ENCODE measurements around the gene MMD.
A peak's percentile ranks its signal among the peaks of the same experiment; 100 is the strongest.
"Not testable (repeated sequence)": the region's sequence is repeated elsewhere in the genome, so short reads cannot be mapped to it uniquely, and the experiment has no call there.

Gene MMD

GRCh38 chr17:55443904-55444303, 22.3 kb upstream of the MMD start:
- no peak for DNase-seq

DNA sequence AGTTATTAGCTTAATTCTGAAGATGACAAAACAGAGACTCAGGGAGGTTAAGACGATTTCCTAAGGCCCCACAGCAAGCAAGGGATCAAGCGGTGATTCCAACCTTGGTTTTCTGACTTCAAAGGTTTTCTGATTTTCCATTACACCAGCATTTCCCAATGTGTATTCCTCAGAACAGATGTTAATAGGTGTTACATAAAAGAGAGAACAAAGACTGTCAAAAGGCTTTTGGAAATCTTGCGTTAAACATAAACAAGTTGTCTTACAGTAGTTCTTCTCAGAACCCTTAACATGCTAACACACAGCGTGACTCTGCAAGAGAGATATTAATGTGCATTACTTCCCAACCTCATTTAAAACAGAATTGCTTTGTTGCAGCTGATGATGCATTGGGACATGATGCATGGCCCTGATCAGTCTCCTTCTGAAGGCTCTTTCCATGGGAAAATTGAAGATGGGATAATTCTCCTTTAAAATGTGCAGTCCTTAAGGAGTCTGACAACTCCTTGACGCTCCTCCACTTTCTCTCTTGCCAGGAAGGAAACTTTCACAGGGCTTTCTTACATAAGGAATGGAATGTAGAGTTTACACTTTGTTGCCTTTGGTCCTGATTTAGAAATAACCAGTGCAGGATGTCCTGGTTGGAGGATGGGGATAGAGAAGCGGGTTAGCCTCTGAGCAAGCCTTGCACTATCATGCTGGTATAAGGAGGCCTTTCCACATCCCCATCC, 21.5 kb upstream of the MMD start:
- DNase-seq: no peak

GRCh38 chr17:55442462-55442861, 20.8 kb upstream of the MMD start:
- no peak for DNase-seq

DNA sequence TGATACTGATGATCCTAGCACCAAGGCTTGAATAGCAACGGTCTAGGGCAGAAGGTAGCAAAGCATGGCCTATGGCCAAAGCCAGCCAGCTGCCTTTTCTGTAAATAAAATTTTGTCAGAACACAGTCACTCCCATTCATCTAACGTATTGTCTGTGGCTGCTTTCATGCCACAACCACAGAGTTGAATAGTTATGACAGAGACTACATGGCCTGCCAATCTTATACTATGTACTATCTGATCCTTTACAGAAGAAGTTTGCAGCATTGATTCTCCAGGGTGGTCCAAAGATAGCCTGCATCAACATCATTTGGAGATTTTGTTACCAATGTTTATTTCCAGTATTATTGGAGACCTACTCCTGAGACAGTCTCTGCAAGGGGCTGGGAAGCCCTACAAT, 19.9 kb upstream of the MMD start:
- DNase-seq: no peak

GRCh38 chr17:55440391-55440790, 18.8 kb upstream of the MMD start:
- no peak for DNase-seq

GRCh38 chr17:55437159-55437605, 15.5 kb upstream of the MMD start:
- peak; percentile 81 for DNase-seq

- peak; percentile 76 for DNase-seq
Measured at GRCh38 chr17:55436224-55437158, 14.9 kb upstream of the MMD start.

DNA sequence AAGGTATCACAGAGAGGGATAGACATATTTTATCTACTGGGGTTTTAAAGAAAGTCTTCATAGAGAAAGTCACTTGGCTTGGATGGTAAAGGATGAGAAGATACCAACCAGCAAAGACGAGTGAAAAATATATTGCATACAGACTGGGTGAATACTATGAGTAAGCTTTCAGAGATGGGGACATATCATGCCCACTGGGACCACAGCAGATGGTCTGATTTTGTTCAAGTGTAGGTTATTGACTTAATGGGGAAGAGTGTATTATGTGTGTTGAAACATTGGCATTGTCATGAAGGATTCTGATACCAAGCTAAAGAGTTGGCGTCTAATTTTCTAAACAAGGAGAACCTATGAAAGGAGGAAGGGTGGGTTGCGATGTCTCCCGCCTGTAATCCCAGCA, 13.8 kb upstream of the MMD start:
- DNase-seq: no peak

DNA sequence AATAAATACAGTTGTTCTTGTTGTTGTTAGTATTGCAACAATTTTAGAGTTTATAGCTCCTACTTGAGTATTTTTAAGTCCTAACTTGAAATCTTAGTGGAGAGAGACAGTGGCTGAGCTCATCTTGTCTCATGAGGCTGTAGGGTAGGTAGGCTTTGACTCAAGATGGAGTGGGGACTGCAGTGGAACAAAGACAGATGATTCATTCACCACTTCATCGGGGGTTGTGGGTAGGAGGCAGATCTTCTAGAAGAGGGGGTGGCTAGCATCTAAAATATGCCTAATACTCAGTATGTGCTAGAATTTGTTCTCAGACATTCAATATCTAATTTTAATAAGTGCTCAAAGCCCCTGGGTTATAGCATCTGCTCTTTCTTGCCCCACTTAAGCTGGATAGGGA, 13.1 kb upstream of the MMD start:
- no peak for DNase-seq

DNA sequence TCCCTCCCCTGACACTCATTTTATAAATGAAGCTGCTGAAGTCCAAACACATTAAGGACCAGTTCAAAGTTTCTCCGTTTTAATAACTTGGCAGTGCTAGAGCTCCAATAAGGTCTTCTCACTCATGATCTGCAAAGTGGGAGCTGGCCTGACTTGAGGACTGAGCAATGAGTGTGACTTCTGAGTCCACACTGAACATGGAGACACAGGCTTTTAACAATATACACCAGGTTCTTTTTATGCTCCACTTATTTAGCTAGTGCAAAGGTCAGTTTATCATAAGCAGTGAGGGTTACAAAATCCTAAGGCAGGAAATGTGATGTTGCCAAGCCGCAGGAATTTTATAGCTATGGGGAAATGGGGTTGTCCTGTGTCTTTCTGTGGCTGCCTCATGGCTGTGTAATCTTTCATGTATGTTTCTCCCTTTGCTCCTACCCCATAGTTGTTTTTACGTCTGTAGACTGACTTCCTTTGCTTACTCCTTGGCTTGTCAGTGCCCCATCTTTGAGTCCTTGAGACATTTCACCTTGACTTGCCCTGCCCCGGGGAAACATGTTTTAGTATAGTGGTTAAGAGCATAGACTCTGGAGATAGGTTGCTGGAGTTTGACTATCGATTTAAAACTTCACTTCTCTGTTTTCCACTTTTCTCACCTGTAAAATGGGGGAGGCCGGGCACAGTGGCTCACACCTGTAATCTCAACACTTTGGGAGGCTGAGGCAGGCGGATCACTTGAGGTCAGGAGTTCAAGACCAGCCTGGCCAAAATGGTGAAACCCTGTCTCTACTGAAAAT, 12.2 kb upstream of the MMD start:
- peak; percentile 22 for DNase-seq

- no peak for DNase-seq
Measured at GRCh38 chr17:55433029-55433628, 11.5 kb upstream of the MMD start.

DNA sequence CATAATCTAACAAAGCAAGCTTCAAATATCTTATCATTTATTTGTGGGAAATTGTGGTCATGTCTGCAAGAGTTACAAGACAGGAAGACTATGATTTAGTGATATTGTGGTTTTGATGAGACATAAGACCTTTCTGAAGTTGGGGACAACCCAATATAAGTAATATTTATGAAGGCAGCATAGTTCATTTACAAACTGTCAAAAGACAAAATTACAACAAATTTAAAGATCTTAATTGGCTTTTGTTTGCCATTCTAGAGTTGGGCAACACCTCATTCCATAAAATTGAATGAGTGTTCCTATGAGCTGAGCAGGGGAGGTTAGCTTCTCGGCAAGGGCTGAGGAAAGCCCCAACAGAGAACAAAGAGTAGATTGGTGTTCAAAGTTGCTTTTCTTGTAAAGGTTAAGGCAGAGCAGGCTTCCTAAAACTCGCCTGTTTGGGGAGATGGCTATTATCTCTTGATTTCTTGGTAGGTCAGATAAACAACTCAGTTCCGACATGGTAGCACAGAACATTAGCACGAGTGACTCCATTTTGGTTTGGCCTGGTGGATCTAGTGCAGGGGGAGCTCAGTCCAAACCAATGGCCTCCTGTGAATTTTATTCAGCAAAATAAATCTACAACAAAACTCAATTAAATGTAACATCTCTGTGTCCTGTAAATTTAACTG, 10.9 kb upstream of the MMD start:
- no peak for DNase-seq

DNA sequence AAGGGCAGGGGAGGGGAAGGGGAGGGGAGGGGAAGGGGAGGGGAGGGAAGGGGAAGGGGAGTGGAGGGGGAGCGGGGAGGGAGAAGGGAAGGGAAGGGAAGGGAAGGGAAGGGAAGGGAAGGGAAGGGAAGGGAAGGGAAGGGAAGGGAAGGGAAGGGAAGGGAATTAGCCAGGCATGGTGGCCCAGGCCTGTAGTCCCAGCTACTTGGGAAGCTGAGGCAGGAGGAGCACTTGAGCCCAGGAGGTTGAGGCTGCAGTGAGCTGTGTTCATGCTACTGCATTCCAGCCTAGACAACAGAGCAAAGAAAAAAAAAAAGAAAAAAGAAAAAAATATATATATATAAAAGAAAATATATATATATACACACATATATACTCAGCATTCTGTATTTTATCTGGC, 10.3 kb upstream of the MMD start:
- not testable (repeated sequence) for DNase-seq

- peak; percentile 71 for DNase-seq
Measured at GRCh38 chr17:55430541-55431288, 9.1 kb upstream of the MMD start.

- DNase-seq: no peak
Measured at GRCh38 chr17:55427587-55427882, 5.9 kb upstream of the MMD start.

DNA sequence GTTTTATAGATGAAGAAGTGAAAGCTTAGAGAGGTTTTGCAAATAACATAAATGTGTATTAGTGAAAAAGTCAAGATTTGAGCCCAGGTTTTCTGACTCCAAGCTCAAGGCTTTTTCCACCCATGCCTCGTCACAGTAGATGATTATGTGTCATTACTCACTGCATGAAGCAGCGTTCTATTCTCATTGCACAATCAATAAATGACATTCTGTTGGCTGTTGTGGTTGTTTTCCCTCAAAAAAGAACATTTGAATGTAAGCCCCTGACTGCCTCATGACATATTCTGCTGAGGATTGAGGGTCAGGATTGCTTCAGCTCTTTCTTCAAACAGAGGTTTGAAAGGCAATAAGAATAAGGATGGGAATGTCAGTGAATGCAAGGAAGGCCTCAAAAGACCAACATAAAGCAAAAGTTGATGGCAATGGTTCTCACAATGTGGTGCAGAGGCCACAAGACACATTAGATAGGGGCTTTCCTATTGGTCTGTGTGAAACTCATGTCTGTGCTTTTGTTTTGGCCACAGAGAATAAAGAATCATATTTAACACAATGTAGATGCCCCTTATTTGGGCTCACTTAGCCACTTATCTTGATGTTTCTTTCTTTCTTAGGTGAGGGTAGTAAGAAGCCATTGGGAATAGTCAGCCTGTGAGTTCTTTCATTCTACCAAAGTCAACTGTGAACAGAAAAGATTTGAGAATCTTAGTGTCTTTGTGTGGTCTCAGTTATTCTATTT, 5.4 kb upstream of the MMD start:
- DNase-seq: no peak

GRCh38 chr17:55424893-55425540, 3.4 kb upstream of the MMD start:
- DNase-seq: no peak

DNA sequence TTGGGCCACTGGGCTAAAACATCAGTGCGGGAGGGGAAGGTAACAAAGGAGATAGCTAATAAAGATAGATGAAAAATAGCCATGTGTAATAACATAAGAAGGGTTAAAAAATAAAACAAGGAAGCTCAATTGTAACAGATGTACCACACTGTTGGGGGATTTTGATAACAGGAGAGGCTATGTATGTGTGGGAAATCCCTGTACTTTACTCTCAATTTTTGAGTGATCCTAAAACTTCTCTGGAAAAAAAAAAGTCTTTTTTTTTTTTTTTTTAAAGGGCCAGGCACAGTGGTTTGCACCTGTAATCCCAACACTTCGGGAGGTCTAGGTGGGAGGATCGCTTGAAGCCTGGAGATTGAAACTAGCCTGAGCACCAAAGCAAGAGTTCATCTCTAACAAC, 1.9 kb upstream of the MMD start:
- no peak for DNase-seq

DNA sequence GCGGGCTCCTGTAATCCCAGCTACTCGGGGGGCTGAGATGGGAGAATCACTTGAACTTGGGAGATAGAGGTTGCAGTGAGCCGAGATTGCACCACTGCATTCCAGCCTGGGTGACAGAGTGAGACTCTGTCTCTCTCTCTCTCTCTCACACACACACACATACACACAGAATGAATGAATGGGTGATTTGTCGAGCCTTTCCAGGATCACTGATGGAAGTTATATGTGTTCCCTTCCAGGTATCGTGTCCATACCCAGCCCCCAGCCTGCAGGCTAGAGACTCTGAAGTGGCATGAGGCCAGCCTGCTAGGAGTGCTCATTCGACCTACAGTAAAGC, 1.2 kb upstream of the MMD start:
- DNase-seq: not testable (repeated sequence)

- DNase-seq: peak; percentile 70
Measured at GRCh38 chr17:55420776-55421178, 858 bp downstream of the MMD start.

All from eye (tissue), 1 donor.